ENCODE measurements around the gene SERPINA1. TPM values are rescaled to one million over a fixed set of nuclear protein-coding genes. Genes with fewer than 3 reads are reported as not detected.

Gene SERPINA1
- total and polyA plus RNA-seq, 2 donors (not counting 1 experiment from before 2014, with no cell fraction given), result 0.69 to 6.8 TPM

GRCh38 chr14:94379291-94380224, 8.8 kb downstream of the SERPINA1 start:
- Histone ChIP-seq H3K4me1 (ENCODE audit: control insufficient read depth in 2 of 2, insufficient read depth in 2 of 2, low read length in 2 of 2) (no peaks in the 10 kb centered on the region), H3K27me3 (replicated peaks in 1 of 4; ENCODE audit: control extremely low read depth in 1 of 4, control insufficient read depth in 3 of 4, insufficient read depth in 4 of 4, low read length in 3 of 4) (no peaks in the 10 kb centered on the region), H3K27ac (ENCODE audit: low read length in 2 of 2) (no peak overlapping the region), H3K9me3 (ENCODE audit: control extremely low read depth in 1 of 3, control insufficient read depth in 2 of 3, insufficient read depth in 1 of 3, low read length in 2 of 3) (peaks cover 0 to 3% (median 0%) of the 10 kb centered on the region in 3 donors), H4K20me1 (ENCODE audit: control insufficient read depth, insufficient read depth, low read length, poor library complexity, severe bottlenecking) (no peaks in the 10 kb centered on the region), H2AFZ (ENCODE audit: insufficient read depth, low read depth, low read length, poor library complexity, severe bottlenecking) (no peak overlapping the region), H3K36me3 (replicated peaks in 1 of 2; ENCODE audit: control extremely low read depth in 1 of 2, control insufficient read depth in 1 of 2, extremely low read depth in 1 of 2, insufficient read depth in 2 of 2, low read length in 1 of 2) (no peaks in the 10 kb centered on the region), H3K4me3 (ENCODE audit: control extremely low read depth in 1 of 5, extremely low read depth in 1 of 5, insufficient read depth in 1 of 5, low read depth in 2 of 5, low read length in 4 of 5) (no peak overlapping the region), H3K79me2 (ENCODE audit: control insufficient read depth, insufficient read depth, low read length) (no peaks in the 10 kb centered on the region), H3K4me2 (replicated peaks; ENCODE audit: low read depth, low read length, poor library complexity, severe bottlenecking) (no peak overlapping the region), H3K9ac (ENCODE audit: low read length) (no peak overlapping the region)
- Mint-ChIP-seq H3K4me1 (no peaks in the 10 kb centered on the region), H3K4me3 (no peak overlapping the region), H3K27ac (no peak overlapping the region), H3K27me3 (peaks cover 9% of the 10 kb centered on the region), H3K9me3 (ENCODE audit: insufficient read depth) (no peaks in the 10 kb centered on the region)
- POLR2A ChIA-PET, result no interaction called here
- TF ChIP-seq, protein P1, sequence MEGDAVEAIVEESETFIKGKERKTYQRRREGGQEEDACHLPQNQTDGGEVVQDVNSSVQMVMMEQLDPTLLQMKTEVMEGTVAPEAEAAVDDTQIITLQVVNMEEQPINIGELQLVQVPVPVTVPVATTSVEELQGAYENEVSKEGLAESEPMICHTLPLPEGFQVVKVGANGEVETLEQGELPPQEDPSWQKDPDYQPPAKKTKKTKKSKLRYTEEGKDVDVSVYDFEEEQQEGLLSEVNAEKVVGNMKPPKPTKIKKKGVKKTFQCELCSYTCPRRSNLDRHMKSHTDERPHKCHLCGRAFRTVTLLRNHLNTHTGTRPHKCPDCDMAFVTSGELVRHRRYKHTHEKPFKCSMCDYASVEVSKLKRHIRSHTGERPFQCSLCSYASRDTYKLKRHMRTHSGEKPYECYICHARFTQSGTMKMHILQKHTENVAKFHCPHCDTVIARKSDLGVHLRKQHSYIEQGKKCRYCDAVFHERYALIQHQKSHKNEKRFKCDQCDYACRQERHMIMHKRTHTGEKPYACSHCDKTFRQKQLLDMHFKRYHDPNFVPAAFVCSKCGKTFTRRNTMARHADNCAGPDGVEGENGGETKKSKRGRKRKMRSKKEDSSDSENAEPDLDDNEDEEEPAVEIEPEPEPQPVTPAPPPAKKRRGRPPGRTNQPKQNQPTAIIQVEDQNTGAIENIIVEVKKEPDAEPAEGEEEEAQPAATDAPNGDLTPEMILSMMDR (IDR thresholded peaks at IDR 0.05), result no peak
- TF ChIP-seq EZH2 (IDR thresholded peaks at IDR 0.05; ENCODE audit: borderline replicate concordance, insufficient read depth, low read depth, low read length, poor library complexity, severe bottlenecking), result no peak
- no peak for ATAC-seq (ENCODE audit: low read depth)
- intact Hi-C loops (cut with micrococcal nuclease), result loop anchor here (1.0 kb wide), 1 partner anchor 15 kb away; no protein-coding TSS in a partner anchor
- CTCF ChIA-PET, result no interaction called here
- WGBS (ENCODE audit: insufficient coverage), result 81% methylated on average over 16 of the region's 16 CpGs
- no peak for DNase-seq

Data from B cell (primary cell).